Measurements from ENCODE around the gene COL5A1. TPM values are rescaled to one million over a fixed set of nuclear protein-coding genes. Genes with fewer than 3 reads are reported as not detected.

COL5A1 gene
- total RNA-seq, 4 donors from 2014 or later: 51.9 to 78.3 (median 62.4) TPM

- 70 to 92% methylated on average over 6 to 10 of the region's 10 CpGs for WGBS, 2 donors
- TF ChIP-seq POLR2A (IDR thresholded peaks at IDR 0.05) (no peak), EP300 (IDR thresholded peaks at IDR 0.05) (no peak), CTCF (IDR thresholded peaks at IDR 0.05) (no peak)
- no peak overlapping the region for H3K27ac ChIP-seq
- H3K4me1 ChIP-seq: peaks cover 0 to 8% (median 0%) of the 10 kb centered on the region in 4 donors
- H3K9me3 ChIP-seq: no peaks in the 10 kb centered on the region
- no peaks in the 10 kb centered on the region for H3K27me3 ChIP-seq
- H3K4me3 ChIP-seq: no peak overlapping the region
- no peak for DNase-seq (ENCODE audit: low spot score in 2 of 2)
- peaks cover 0 to 83% (median 0%) of the 10 kb centered on the region in 3 donors for H3K36me3 ChIP-seq
Measured at GRCh38 chr9:134796882-134797281, 155.3 kb downstream of the COL5A1 start.

DNA sequence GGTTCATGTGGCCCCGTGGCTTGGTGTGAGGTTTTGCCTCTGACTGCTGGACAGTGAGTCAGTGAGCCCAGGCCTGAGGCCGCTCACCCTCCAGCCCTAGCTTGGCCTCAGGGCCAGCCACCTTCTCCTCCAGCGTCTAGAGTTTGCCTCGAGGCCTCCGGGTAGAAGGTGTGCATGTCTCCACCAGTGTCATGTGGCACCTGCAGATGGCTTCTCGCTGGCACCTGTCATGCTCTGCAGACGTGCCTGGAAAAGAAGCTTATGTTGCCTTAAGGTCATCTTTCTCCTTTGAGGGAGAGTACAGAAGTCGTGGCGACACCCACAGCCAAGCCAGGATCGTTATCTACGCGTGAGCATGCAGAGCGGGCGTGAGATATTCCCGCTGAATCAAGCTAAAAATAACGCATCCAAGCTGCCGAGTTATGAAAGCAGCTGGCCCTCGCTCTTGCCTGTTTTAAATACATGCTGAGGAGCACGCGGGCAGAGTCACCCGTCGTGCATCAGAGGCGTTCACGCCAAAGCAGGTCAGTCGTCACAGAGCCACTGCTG, 159.3 kb downstream of the COL5A1 start:
- 85 to 86% methylated on average over 24 to 25 of the region's 25 CpGs for WGBS, 2 donors
- peaks cover 0 to 90% (median 0%) of the 10 kb centered on the region in 3 donors for H3K36me3 ChIP-seq
- no peaks in the 10 kb centered on the region for H3K9me3 ChIP-seq
- no peak overlapping the region for H3K4me3 ChIP-seq
- TF ChIP-seq POLR2A (IDR thresholded peaks at IDR 0.05): no peak
- no peak for TF ChIP-seq CTCF (IDR thresholded peaks at IDR 0.05)
- TF ChIP-seq EP300 (IDR thresholded peaks at IDR 0.05): no peak
- no peak for DNase-seq (ENCODE audit: low spot score in 2 of 2)
- H3K27me3 ChIP-seq: no peaks in the 10 kb centered on the region
- H3K4me1 ChIP-seq: peaks cover 0 to 8% (median 0%) of the 10 kb centered on the region in 4 donors
- no peak overlapping the region for H3K27ac ChIP-seq

- WGBS, 2 donors: 93% methylated on average over 15 to 16 of the region's 17 CpGs
- H3K4me1 ChIP-seq: peaks cover 0 to 11% (median under 1%) of the 10 kb centered on the region in 4 donors
- H3K27ac ChIP-seq: no peak overlapping the region
- H3K36me3 ChIP-seq: peaks cover 0 to 88% (median 0%) of the 10 kb centered on the region in 3 donors
- no peaks in the 10 kb centered on the region for H3K9me3 ChIP-seq
- no peak for DNase-seq (ENCODE audit: low spot score in 2 of 2)
- H3K4me3 ChIP-seq: no peak overlapping the region
- TF ChIP-seq EP300 (IDR thresholded peaks at IDR 0.05) (no peak), POLR2A (IDR thresholded peaks at IDR 0.05) (no peak), CTCF (IDR thresholded peaks at IDR 0.05) (no peak)
- no peaks in the 10 kb centered on the region for H3K27me3 ChIP-seq
Measured at GRCh38 chr9:134802216-134802795, 160.7 kb downstream of the COL5A1 start.

DNA sequence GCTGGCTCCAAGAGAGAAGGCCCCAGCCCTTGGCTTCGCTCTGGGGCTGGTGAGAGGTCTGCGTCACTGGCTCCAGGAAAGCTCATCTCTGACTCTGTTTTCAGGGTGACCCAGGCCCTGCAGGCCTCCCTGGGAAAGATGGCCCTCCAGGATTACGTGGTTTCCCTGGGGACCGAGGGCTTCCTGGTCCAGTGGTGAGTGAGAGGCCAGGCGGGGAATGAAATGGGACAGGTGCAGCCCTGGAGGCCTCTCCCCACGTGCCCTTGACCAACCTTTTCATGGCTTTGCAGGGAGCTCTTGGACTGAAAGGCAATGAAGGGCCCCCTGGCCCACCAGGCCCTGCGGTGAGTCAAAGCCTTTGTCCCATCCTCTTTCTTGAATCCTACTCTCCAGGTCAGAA, 163.3 kb downstream of the COL5A1 start:
- TF ChIP-seq POLR2A (IDR thresholded peaks at IDR 0.05) (no peak), EP300 (IDR thresholded peaks at IDR 0.05) (no peak), CTCF (IDR thresholded peaks at IDR 0.05) (no peak)
- Histone ChIP-seq H3K4me1 (peaks cover 0 to 18% (median 2%) of the 10 kb centered on the region in 4 donors), H3K27me3 (no peaks in the 10 kb centered on the region), H3K9me3 (no peaks in the 10 kb centered on the region), H3K4me3 (no peak overlapping the region), H3K36me3 (peaks cover 0 to 80% (median 0%) of the 10 kb centered on the region in 3 donors), H3K27ac (no peak overlapping the region)
- 85 to 92% methylated on average over 6 to 7 of the region's 7 CpGs for WGBS, 2 donors
- DNase-seq (ENCODE audit: low spot score in 2 of 2): no peak

GRCh38 chr9:134807716-134808446, 166.3 kb downstream of the COL5A1 start:
- no peak for DNase-seq (ENCODE audit: low spot score in 2 of 2)
- H3K4me3 ChIP-seq: no peak overlapping the region
- H3K9me3 ChIP-seq: no peaks in the 10 kb centered on the region
- 44 to 48% methylated on average over 9 of the region's 9 CpGs for WGBS, 2 donors
- H3K27ac ChIP-seq: peak overlapping the region in 1 of 4 donors; percentile 36
- peaks cover 0 to 21% (median 2%) of the 10 kb centered on the region in 4 donors for H3K4me1 ChIP-seq
- peaks cover 0 to 86% (median 0%) of the 10 kb centered on the region in 3 donors for H3K36me3 ChIP-seq
- H3K27me3 ChIP-seq: no peaks in the 10 kb centered on the region
- TF ChIP-seq EP300 (IDR thresholded peaks at IDR 0.05): no peak
- no peak for TF ChIP-seq CTCF (IDR thresholded peaks at IDR 0.05)
- TF ChIP-seq POLR2A (IDR thresholded peaks at IDR 0.05): no peak

Measured in tibial nerve (tissue), 4 donors.